MG63 (cell line): ENCODE results near the gene CCDC136. TPM values are rescaled to one million over a fixed set of nuclear protein-coding genes. Genes with fewer than 3 reads are reported as not detected.

ENCODE experiments used
- DNase-seq: peaks from one replicate; pipeline ENCODE4 v3.0.0-alpha.2; 2020
- H3K27me3 ChIP-seq: fragments of 250-450 bp; sonication (Bioruptor Pico); 2 replicates; pipeline ENCODE4 v1.5.1; 2020; ENCODE audit warnings: mild to moderate bottlenecking, moderate library complexity
- H3K36me3 ChIP-seq: fragments of 250-450 bp; sonication (Bioruptor Pico); 2 replicates; pipeline ENCODE4 v1.5.1; 2020; ENCODE audit warnings: mild to moderate bottlenecking, moderate library complexity
- H3K4me3 ChIP-seq: fragments of 250-450 bp; sonication (Bioruptor Pico); 2 replicates; pipeline ENCODE4 v1.5.1; 2020; ENCODE audit warnings: mild to moderate bottlenecking, moderate library complexity
- H3K9me3 ChIP-seq: fragments of 250-450 bp; sonication (Bioruptor Pico); 2 replicates; pipeline ENCODE4 v1.5.1; 2020; ENCODE audit warnings: mild to moderate bottlenecking, moderate library complexity
- total RNA-seq: library from RNA; depleted of rRNA; stranded (reverse); fragments of >200 nt; shearing (Covaris generic); gene quantifications from 2 replicates; pipeline ENCODE4 v1.2.3, GENCODE V29; 2014; ENCODE audit warnings: low replicate concordance

The CCDC136 gene
- total RNA-seq, 1 experiment from 2014 or later: 0.53 TPM

DNA sequence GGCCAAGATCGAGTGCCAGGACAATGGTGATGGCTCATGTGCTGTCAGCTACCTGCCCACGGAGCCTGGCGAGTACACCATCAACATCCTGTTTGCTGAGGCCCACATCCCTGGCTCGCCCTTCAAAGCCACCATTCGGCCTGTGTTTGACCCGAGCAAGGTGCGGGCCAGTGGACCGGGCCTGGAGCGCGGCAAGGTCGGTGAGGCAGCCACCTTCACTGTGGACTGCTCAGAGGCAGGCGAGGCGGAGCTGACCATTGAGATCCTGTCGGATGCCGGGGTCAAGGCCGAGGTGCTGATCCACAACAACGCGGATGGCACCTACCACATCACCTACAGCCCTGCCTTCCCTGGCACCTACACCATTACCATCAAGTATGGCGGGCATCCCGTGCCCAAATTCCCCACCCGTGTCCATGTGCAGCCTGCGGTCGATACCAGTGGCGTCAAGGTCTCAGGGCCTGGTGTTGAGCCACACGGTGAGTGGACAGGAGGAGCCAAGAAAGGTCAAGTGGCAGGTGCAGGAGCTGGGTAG is 53.1 kb downstream of the CCDC136 start:
- peaks cover 29% of the 10 kb centered on the region for H3K36me3 ChIP-seq

DNA sequence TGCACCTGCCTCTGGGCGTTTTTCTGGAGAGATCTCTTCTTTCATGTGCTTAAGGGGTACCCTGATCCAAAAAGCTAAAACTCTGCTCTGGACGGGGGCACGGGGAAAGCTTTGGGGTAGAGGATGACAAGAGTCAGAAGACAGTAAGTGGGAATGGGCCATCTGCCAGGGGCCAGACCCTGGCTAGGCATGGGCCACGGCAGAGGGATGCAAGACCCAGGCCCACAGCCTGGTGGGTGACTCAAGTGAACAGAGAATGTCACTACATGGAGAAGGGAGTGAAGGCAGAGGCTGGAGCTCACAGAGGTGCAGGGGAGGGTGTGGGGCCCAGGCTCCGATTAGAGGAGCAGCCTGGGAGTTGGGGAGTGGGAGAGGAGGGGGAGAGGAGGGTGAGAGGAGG is 53.7 kb downstream of the CCDC136 start:
- DNase-seq: no peak
- H3K36me3 ChIP-seq: peaks cover 23% of the 10 kb centered on the region
- no peaks in the 10 kb centered on the region for H3K27me3 ChIP-seq
- H3K9me3 ChIP-seq: no peaks in the 10 kb centered on the region
- no peak overlapping the region for H3K4me3 ChIP-seq

More for the DNA sequence above, 53.1 kb downstream of the CCDC136 start:
- H3K9me3 ChIP-seq: no peaks in the 10 kb centered on the region
- H3K4me3 ChIP-seq: no peak overlapping the region
- DNase-seq: no peak
- H3K27me3 ChIP-seq: no peaks in the 10 kb centered on the region

DNA sequence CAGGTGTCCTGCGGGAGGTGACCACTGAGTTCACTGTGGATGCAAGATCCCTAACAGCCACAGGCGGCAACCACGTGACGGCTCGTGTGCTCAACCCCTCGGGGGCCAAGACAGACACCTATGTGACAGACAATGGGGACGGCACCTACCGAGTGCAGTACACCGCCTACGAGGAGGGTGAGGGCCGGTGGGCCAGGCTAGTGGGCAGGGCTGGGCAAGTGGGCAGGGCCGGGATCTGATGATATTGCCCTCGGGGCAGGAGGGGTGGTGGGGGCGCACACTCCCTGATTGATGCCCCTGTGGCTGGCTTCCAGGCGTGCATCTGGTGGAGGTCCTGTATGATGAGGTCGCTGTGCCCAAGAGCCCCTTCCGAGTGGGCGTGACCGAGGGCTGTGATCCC is 54.2 kb downstream of the CCDC136 start:
- no peaks in the 10 kb centered on the region for H3K27me3 ChIP-seq
- H3K36me3 ChIP-seq: peaks cover 21% of the 10 kb centered on the region
- DNase-seq: no peak
- H3K4me3 ChIP-seq: no peak overlapping the region
- H3K9me3 ChIP-seq: no peaks in the 10 kb centered on the region

DNA sequence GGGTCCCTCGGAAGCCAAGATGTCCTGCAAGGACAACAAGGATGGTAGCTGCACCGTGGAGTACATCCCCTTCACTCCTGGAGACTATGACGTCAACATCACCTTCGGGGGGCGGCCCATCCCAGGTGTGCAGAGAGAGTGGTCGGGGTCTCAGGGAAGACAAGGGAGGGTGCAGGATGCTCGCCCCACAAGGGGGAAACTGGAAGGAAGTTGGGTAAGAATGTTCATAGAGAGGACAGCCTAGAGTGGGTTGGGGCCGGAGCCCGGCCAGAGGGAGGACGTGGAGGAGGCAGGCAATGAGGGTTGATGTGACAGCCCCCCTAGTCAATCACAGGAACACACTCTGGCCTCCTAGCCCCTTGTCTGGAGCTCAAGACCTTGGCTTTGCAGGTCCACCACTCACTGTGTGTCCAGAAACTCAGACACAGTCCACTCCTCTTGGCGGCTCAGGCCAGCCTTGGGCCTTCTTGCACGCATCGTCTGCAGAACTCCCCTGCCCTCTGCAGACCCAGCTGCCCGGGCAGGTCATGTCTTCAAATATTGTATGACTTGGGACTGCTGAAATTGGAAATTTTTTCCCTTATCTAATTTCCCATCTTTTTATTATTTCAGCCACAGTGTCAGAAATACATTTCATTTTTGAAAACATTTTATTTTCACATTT is 55.1 kb downstream of the CCDC136 start:
- H3K36me3 ChIP-seq: peaks cover 14% of the 10 kb centered on the region
- no peaks in the 10 kb centered on the region for H3K27me3 ChIP-seq
- DNase-seq: no peak
- no peaks in the 10 kb centered on the region for H3K9me3 ChIP-seq
- H3K4me3 ChIP-seq: no peak overlapping the region

DNA sequence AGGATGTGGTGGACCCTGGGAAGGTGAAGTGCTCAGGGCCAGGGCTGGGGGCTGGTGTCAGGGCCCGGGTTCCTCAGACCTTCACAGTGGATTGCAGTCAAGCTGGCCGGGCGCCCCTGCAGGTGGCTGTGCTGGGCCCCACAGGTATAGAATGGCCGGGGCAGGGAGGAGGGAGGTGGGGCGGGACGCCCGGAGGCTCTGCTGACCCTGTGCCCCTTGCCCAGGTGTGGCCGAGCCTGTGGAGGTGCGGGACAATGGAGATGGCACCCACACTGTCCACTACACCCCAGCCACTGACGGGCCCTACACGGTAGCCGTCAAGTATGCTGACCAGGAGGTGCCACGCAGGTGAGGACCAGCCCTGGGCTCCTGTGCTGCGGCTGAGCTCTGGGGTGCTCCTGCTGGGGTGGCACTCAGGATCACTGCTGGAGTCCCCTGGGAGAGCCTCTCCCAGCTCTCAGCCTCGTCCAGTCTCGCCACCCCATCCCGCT is 56.0 kb downstream of the CCDC136 start:
- H3K36me3 ChIP-seq: peaks cover 11% of the 10 kb centered on the region
- DNase-seq: no peak
- H3K27me3 ChIP-seq: no peaks in the 10 kb centered on the region
- H3K4me3 ChIP-seq: no peak overlapping the region
- H3K9me3 ChIP-seq: no peaks in the 10 kb centered on the region

DNA sequence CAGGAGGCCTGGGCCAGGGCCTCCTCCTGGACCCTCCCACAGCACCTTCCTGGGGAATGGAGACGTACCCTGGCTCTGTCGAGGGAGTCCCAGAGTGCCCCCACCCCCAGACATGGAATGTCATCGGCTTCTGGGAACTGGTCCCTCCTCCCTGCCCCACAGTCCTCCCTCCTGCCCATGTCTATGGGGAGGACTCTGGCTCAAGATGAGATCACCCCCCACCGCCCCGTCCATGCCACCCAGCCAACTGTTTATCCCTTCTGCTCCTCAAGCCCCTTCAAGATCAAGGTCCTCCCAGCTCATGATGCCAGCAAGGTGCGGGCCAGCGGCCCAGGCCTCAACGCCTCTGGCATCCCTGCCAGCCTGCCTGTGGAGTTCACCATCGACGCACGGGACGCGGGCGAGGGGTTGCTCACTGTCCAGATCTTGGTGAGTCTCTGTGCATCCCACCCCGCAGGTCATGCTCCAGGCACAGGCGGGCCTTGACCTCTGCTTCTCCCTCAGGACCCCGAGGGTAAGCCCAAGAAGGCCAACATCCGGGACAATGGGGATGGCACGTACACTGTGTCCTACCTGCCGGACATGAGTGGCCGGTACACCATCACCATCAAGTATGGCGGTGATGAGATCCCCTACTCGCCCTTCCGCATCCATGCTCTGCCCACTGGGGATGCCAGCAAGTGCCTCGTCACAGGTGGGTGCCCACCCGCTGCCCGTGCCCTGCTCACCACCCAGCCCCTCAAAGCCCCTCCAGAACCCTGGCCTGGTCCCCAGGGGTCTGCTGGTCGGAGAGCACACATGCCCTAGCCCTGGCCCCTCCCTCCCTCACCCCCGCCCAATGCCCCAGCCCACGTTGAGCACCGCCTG is 56.8 kb downstream of the CCDC136 start:
- DNase-seq: no peak
- peaks cover 11% of the 10 kb centered on the region for H3K36me3 ChIP-seq
- no peaks in the 10 kb centered on the region for H3K27me3 ChIP-seq

DNA sequence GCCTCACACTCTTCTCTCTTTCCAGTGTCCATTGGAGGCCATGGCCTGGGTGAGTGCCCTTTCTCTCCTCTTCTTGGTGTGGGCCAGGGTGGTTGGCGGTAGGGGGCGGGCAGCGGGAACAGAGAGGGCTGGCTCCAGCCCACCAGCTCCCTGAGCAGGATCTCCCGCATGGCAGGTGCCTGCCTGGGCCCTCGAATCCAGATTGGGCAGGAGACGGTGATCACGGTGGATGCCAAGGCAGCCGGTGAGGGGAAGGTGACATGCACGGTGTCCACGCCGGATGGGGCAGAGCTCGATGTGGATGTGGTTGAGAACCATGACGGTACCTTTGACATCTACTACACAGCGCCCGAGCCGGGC is 57.4 kb downstream of the CCDC136 start:
- H3K4me3 ChIP-seq: no peak overlapping the region
- no peak for DNase-seq
- peaks cover 6% of the 10 kb centered on the region for H3K36me3 ChIP-seq
- no peaks in the 10 kb centered on the region for H3K9me3 ChIP-seq
- no peaks in the 10 kb centered on the region for H3K27me3 ChIP-seq

More for the DNA sequence above, 56.8 kb downstream of the CCDC136 start:
- Histone ChIP-seq H3K9me3 (no peaks in the 10 kb centered on the region), H3K4me3 (no peak overlapping the region)

DNA sequence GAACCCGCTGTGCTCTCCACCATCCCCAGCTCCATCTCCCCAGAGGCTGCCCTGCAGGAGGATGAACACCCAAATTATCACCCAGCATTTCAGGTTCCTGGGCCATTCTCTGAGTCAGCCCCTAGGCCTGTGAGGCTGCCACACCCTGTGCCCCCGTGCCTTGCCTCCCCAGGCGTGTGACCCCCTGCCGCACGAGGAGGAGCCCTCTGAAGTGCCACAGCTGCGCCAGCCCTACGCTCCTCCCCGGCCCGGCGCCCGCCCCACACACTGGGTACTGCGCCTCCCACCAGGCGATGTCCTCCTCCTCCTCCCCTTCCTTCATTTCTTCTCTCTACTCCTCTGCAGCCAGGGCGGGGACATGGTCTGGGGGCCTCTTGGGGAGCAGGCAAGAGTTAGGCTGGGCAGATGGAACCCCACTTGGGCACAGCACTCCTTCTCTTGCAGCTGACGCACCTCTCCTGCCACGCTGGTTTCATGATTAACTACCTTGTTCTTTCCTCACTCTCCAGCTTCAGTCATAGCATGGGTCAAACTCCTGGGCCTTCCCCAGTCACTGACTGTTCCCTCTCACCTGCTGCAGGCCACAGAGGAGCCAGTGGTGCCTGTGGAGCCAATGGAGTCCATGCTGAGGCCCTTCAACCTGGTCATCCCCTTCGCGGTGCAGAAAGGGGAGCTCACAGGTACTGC is 58.2 kb downstream of the CCDC136 start:
- no peaks in the 10 kb centered on the region for H3K9me3 ChIP-seq
- H3K27me3 ChIP-seq: no peaks in the 10 kb centered on the region
- no peak overlapping the region for H3K4me3 ChIP-seq
- no peak for DNase-seq
- peaks cover 2% of the 10 kb centered on the region for H3K36me3 ChIP-seq

DNA sequence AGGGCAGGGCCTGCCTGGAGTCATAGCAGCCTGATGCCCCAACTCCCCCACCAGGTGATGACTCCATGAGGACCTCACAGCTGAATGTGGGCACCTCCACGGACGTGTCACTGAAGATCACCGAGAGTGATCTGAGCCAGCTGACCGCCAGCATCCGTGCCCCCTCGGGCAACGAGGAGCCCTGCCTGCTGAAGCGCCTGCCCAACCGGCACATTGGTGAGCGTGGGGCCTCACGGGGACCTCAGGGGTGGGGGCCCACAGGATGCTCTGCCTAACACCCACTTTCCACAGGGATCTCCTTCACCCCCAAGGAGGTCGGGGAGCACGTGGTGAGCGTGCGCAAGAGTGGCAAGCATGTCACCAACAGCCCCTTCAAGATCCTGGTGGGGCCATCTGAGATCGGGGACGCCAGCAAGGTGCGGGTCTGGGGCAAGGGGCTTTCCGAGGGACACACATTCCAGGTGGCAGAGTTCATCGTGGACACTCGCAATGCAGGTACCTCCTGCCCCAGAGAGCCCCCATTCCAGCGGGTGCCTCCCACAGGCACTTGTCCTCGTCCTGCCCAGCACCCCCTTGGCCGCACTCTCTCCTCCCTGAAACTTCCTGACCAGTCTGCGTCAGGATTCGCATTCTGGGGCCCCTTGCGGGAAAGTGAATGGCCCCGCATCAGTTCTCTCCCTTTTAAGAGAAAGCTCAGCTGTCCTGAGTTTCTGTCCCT is 60.9 kb downstream of the CCDC136 start:
- no peaks in the 10 kb centered on the region for H3K9me3 ChIP-seq
- peaks cover 2% of the 10 kb centered on the region for H3K36me3 ChIP-seq
- no peak for DNase-seq
- no peak overlapping the region for H3K4me3 ChIP-seq
- no peaks in the 10 kb centered on the region for H3K27me3 ChIP-seq

DNA sequence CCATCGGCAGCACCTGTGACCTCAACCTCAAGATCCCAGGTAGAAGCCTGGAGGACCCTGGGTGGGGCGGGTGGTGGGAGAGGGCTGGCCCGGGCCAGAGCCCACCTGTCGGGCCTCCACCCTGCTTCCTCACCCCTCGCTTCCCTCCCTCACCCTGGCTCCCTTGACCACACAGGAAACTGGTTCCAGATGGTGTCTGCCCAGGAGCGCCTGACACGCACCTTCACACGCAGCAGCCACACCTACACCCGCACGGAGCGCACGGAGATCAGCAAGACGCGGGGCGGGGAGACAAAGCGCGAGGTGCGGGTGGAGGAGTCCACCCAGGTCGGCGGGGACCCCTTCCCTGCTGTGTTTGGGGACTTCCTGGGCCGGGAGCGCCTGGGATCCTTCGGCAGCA is 62.0 kb downstream of the CCDC136 start:
- peaks cover 2% of the 10 kb centered on the region for H3K36me3 ChIP-seq
- no peak for DNase-seq
- H3K9me3 ChIP-seq: no peaks in the 10 kb centered on the region
- H3K4me3 ChIP-seq: no peak overlapping the region
- H3K27me3 ChIP-seq: no peaks in the 10 kb centered on the region

DNA sequence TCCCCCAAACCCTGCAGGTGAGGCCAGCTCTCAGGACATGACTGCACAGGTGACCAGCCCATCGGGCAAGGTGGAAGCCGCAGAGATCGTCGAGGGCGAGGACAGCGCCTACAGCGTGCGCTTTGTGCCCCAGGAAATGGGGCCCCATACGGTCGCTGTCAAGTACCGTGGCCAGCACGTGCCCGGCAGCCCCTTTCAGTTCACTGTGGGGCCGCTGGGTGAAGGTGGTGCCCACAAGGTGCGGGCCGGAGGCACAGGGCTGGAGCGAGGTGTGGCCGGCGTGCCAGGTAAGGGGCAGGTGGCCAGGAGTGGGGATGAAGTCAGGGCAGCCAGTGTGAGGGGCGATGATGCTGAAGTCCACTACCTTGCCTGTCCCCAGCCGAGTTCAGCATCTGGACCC is 62.6 kb downstream of the CCDC136 start:
- peaks cover 2% of the 10 kb centered on the region for H3K36me3 ChIP-seq
- H3K9me3 ChIP-seq: no peaks in the 10 kb centered on the region
- no peak for DNase-seq

DNA sequence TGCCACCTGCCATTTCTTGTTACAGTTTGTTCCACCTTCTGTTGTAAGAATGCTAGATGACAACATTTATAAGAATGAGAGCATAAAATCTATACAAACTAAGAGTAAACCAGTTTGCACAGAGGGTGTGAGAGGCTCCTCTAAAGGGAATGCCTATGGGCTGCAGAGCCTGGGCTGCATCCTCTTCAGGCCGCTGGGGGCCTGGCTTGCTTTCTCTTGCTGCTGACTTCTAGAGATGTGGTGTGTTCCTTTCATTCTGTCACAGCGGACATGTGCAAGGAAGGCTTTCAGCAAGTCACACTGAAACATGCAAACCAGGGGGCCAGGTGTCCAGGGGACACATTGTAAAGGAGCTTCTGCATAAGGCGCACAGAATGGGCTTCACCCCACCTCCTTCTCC is 63.8 kb downstream of the CCDC136 start:
- peaks cover 2% of the 10 kb centered on the region for H3K36me3 ChIP-seq
- H3K9me3 ChIP-seq: no peaks in the 10 kb centered on the region
- H3K4me3 ChIP-seq: no peak overlapping the region
- no peaks in the 10 kb centered on the region for H3K27me3 ChIP-seq
- no peak for DNase-seq

More for the DNA sequence above, 62.6 kb downstream of the CCDC136 start:
- Histone ChIP-seq H3K27me3 (no peaks in the 10 kb centered on the region), H3K4me3 (no peak overlapping the region)

DNA sequence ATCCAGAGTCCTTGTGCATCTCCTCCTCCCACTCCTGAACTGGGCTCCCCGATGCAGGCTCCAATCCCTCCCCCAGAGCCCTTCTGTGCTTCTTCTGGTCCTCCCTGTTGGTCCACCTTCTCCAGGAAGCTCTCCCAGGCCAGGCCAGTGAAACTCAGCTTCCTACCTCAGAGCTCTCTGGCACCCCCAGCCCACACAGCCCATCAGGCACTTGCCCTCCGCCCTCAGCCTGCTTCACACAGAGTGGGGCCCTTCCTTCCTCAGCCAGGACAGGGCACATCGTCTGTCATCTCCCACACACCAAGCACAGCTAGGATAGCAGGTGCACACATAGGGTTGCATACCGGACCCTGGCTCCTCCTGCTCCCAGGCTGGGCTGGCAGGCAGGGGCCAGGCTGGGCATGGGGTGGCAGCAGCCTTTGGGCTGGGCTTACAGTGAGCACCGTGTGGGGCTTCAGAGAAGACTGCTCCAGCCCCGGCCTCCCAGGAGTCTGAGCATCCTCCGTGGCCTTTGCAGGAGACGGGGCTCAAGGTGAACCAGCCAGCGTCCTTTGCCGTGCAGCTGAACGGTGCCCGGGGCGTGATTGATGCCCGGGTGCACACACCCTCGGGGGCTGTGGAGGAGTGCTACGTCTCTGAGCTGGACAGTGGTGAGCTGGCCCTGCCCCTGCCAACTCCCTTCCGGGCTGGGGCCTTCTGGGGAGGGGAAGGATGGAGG is 64.4 kb downstream of the CCDC136 start:
- DNase-seq: no peak
- no peaks in the 10 kb centered on the region for H3K27me3 ChIP-seq
- H3K9me3 ChIP-seq: no peaks in the 10 kb centered on the region
- peaks cover 2% of the 10 kb centered on the region for H3K36me3 ChIP-seq
- no peak overlapping the region for H3K4me3 ChIP-seq

DNA sequence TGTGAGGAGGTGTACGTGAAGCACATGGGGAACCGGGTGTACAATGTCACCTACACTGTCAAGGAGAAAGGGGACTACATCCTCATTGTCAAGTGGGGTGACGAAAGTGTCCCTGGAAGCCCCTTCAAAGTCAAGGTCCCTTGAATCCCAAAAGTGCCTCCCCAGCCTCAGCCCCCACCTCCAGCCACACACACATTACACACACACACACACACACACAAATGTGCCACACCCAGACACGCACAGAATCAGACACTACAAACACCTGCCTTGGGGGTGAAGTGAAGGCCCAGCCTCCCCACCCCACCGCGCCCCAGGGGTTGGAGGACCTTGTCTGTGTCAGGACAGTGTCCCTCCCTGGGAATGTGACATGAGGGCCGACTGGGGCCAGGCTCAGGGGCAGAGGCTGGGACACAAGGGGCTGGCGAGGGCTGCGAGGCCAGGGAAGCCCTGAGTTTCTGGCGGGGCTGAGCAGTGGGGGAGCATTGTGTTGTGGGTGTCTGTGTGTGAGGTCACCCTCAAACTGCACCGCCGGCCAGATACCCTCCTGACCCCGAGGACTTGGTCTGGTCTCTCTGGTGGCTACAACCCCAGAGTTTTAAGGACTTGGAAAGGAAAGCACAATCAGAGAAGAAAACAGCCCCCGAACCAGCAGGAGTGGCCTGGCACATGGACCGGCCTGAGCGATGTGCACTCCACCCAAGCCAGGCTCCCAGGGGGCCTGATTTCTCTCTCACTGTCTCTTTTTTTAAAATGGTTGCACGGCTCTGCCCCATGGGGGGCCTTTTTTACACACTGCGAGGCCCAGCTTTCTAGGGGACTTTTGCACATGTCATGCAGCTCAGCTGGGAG is 66.8 kb downstream of the CCDC136 start:
- Histone ChIP-seq H3K27me3 (no peaks in the 10 kb centered on the region), H3K9me3 (no peaks in the 10 kb centered on the region), H3K4me3 (no peak overlapping the region), H3K36me3 (no peaks in the 10 kb centered on the region; the same call in 1 of the 2 replicates)
- DNase-seq: no peak
